OCI-LY3 (cell line): ENCODE data around the gene RPS27.
A peak's percentile ranks its signal among the peaks of the same experiment; 100 is the strongest.

ENCODE experiments used
- H2AFZ ChIP-seq: fragments of 200-600, 300-600 bp; shearing (Covaris generic); 2 replicates; pipeline ENCODE4 v1.6.0; 2014; ENCODE audit warnings: antibody characterized with exemption, low read depth, low read length
- H3K27ac ChIP-seq: fragments of 200-600, 300-600 bp; sonication (generic); 2 replicates; pipeline ENCODE4 v1.5.1; 2014; ENCODE audit warnings: mild to moderate bottlenecking, low read length, moderate library complexity, mixed read lengths
- H3K27me3 ChIP-seq: fragments of 200-600, 300-600 bp; sonication (generic); 2 replicates; pipeline ENCODE4 v1.6.1; 2014; ENCODE audit warnings: low read depth, low read length, mixed read lengths
- H3K36me3 ChIP-seq: fragments of 200-600, 300-600 bp; sonication (generic); replicated peaks from 2 replicates; pipeline ENCODE3; 2014; ENCODE audit warnings: low read depth, low read length, mixed read lengths
- H3K4me1 ChIP-seq: fragments of 300-600, 200-600 bp; sonication (generic); 2 replicates; pipeline ENCODE4 v1.6.1; 2014; ENCODE audit warnings: low read length, mixed read lengths
- H3K4me2 ChIP-seq: fragments of 200-600, 300-600 bp; sonication (generic); 2 replicates; pipeline ENCODE4 v1.6.1; 2014; ENCODE audit warnings: low read length, mixed read lengths
- H3K4me3 ChIP-seq: fragments of 300-600, 200-600 bp; sonication (generic); 2 replicates; pipeline ENCODE4 v1.5.1; 2014; ENCODE audit warnings: antibody characterized with exemption, mild to moderate bottlenecking, low read length, moderate library complexity
- H3K79me2 ChIP-seq: fragments of 300-600, 200-600 bp; shearing (Covaris generic); 2 replicates; pipeline ENCODE4 v1.6.1; 2014; ENCODE audit warnings: mild to moderate bottlenecking, low read length, mixed read lengths
- H3K9ac ChIP-seq: fragments of 300-600, 200-600 bp; shearing (Covaris generic); 2 replicates; pipeline ENCODE4 v1.6.0; 2014; ENCODE audit warnings: mild to moderate bottlenecking, low read length, moderate library complexity
- H3K9me3 ChIP-seq: fragments of 200-600, 300-600 bp; shearing (Covaris generic); 2 replicates; pipeline ENCODE4 v1.6.1; 2014; ENCODE audit warnings: low read length, mixed read lengths; ENCODE audit not compliant: insufficient read depth
- H4K20me1 ChIP-seq: fragments of 200-600, 300-600 bp; sonication (generic); 2 replicates; pipeline ENCODE4 v1.6.1; 2016; ENCODE audit warnings: low read length, mixed read lengths; ENCODE audit not compliant: insufficient read depth
- CTCF ChIP-seq: fragments of 200-600, 300-600 bp; sonication (generic); IDR thresholded peaks from 2 replicates; pipeline ENCODE4 v1.5.1; 2014; ENCODE audit warnings: antibody characterized with exemption, low read length, low read depth
- EZH2phosphoT487 ChIP-seq: fragments of 200-600 bp; shearing (Covaris generic); IDR thresholded peaks from 2 replicates; pipeline ENCODE4 v1.6.1; 2018; ENCODE audit warnings: antibody characterized with exemption, mixed run types, low read depth

RPS27 gene

GRCh38 chr1:153967107-153967999 lies 23.2 kb upstream of the RPS27 start, which contains the start of gene CREB3L4:
Gene CREB3L4, plus strand, starts transcription at chr1:153967902. Its CDS starts 624 bp downstream, at chr1:153968526.
- H3K27ac ChIP-seq: peak within 1 kb of the TSS; percentile 85
- H3K9me3 ChIP-seq: no peaks in the 10 kb centered on the region
- peaks cover 9% of the 10 kb centered on the region for H3K36me3 ChIP-seq
- H3K9ac ChIP-seq: peak within 1 kb of the TSS; percentile 88
- peak within 1 kb of the TSS; percentile 93 for H3K4me2 ChIP-seq
- TF ChIP-seq CTCF: peak; percentile 65
- TF ChIP-seq EZH2phosphoT487: no peak
- H3K27me3 ChIP-seq: no peaks in the 10 kb centered on the region
- peak within 1 kb of the TSS; percentile 81 for H2AFZ ChIP-seq
- H4K20me1 ChIP-seq: no peaks in the 10 kb centered on the region
- H3K4me1 ChIP-seq: peaks cover 32% of the 10 kb centered on the region
- peaks cover 36% of the 10 kb centered on the region for H3K79me2 ChIP-seq
- peak within 1 kb of the TSS; percentile 83 for H3K4me3 ChIP-seq

GRCh38 chr1:153968000-153968363 lies 22.6 kb upstream of the RPS27 start:
- Histone ChIP-seq H3K4me3 (peak overlapping the region; percentile 83), H3K4me1 (peaks cover 36% of the 10 kb centered on the region), H3K4me2 (peak overlapping the region; percentile 93), H3K9ac (peak overlapping the region; percentile 88), H3K9me3 (no peaks in the 10 kb centered on the region), H3K27me3 (no peaks in the 10 kb centered on the region), H3K27ac (peak overlapping the region; percentile 85), H2AFZ (peak overlapping the region; percentile 81), H4K20me1 (no peaks in the 10 kb centered on the region), H3K36me3 (peaks cover 15% of the 10 kb centered on the region), H3K79me2 (peaks cover 30% of the 10 kb centered on the region)
- TF ChIP-seq CTCF: no peak; the same call in none of the 2 replicates
- no peak for TF ChIP-seq EZH2phosphoT487

- no peak overlapping the region for H2AFZ ChIP-seq
- no peaks in the 10 kb centered on the region for H3K27me3 ChIP-seq
- H3K9ac ChIP-seq: peak overlapping the region; percentile 88; the same call in 1 of the 2 replicates
- peak overlapping the region; percentile 83 for H3K4me3 ChIP-seq
- no peak for TF ChIP-seq CTCF
- TF ChIP-seq EZH2phosphoT487: no peak
- H3K4me2 ChIP-seq: peak overlapping the region; percentile 93
- H3K27ac ChIP-seq: no peak overlapping the region
- H3K4me1 ChIP-seq: peaks cover 37% of the 10 kb centered on the region
- H4K20me1 ChIP-seq: no peaks in the 10 kb centered on the region
- peaks cover 20% of the 10 kb centered on the region for H3K36me3 ChIP-seq
- no peaks in the 10 kb centered on the region for H3K9me3 ChIP-seq
- peaks cover 26% of the 10 kb centered on the region for H3K79me2 ChIP-seq
These were observed 22.2 kb upstream of the RPS27 start for GRCh38 chr1:153968408-153968807.

- H3K27ac ChIP-seq: no peak overlapping the region
- TF ChIP-seq CTCF (no peak), EZH2phosphoT487 (no peak)
- H3K9me3 ChIP-seq: no peaks in the 10 kb centered on the region
- H4K20me1 ChIP-seq: no peaks in the 10 kb centered on the region
- H3K4me1 ChIP-seq: peaks cover 34% of the 10 kb centered on the region
- no peak overlapping the region for H3K4me2 ChIP-seq
- H3K9ac ChIP-seq: no peak overlapping the region
- no peaks in the 10 kb centered on the region for H3K27me3 ChIP-seq
- H3K36me3 ChIP-seq: peaks cover 25% of the 10 kb centered on the region
- peaks cover 23% of the 10 kb centered on the region for H3K79me2 ChIP-seq
- no peak overlapping the region for H3K4me3 ChIP-seq
- H2AFZ ChIP-seq: no peak overlapping the region
These were observed 21.6 kb upstream of the RPS27 start for GRCh38 chr1:153968972-153969371.
